Lower lobe of right lung (tissue), 2 donors: ENCODE measurements around the gene MAGI2. TPM values are rescaled to one million over a fixed set of nuclear protein-coding genes. Genes with fewer than 3 reads are reported as not detected.

ENCODE experiments used
- ATAC-seq, 2 donors: fragments of 200-7000 bp; cut with Tn5 transposase; one replicate each; pipeline ENCODE4 v1.9.1; 2020 to 2022; ENCODE audit warnings: mild to moderate bottlenecking in 2 of 2, moderate library complexity in 2 of 2
- DNase-seq: peaks from one replicate; pipeline ENCODE4 v3.0.0-alpha.2; 2020
- H3K27ac ChIP-seq: fragments of 200-600 bp; one replicate; pipeline ENCODE4 v1.8.0; 2022
- H3K27me3 ChIP-seq: fragments of 200-600 bp; one replicate; pipeline ENCODE4 v1.8.0; 2022; ENCODE audit warnings: low read depth
- H3K36me3 ChIP-seq: fragments of 200-600 bp; one replicate; pipeline ENCODE4 v1.8.0; 2022; ENCODE audit warnings: mild to moderate bottlenecking
- H3K4me1 ChIP-seq: fragments of 200-600 bp; one replicate; pipeline ENCODE4 v1.8.0; 2022
- H3K4me3 ChIP-seq: fragments of 200-600 bp; one replicate; pipeline ENCODE4 v1.8.0; 2022; ENCODE audit warnings: mild to moderate bottlenecking
- H3K9me3 ChIP-seq: fragments of 200-600 bp; one replicate; pipeline ENCODE4 v1.8.0; 2022
- intact Hi-C: fragments of 100-400 bp; cut with DNase I; formaldehyde crosslinking; loops from one replicate; pipeline ENCODE4 v1.11.0; 2022
- total RNA-seq: library from RNA; stranded (reverse); fragmentation: NEBNext Ultra II Directional; extraction: Animal tissue kit (Norgen Biotek cat#: 25700); gene quantifications from one replicate; pipeline ENCODE4 v1.2.1, GENCODE V29; 2021
- TF ChIP-seq, protein P1 (sequence below): fragments of 200-600 bp; IDR thresholded peaks from one replicate; pipeline ENCODE4 v1.8.0; 2022; ENCODE audit warnings: antibody characterized with exemption, mild to moderate bottlenecking
- donor health status: DM: no; HTN: yes; CAD: no; lungs with severe emphysema.

The MAGI2 gene
- total RNA-seq, 1 donor from 2014 or later: 15.3 TPM

DNA sequence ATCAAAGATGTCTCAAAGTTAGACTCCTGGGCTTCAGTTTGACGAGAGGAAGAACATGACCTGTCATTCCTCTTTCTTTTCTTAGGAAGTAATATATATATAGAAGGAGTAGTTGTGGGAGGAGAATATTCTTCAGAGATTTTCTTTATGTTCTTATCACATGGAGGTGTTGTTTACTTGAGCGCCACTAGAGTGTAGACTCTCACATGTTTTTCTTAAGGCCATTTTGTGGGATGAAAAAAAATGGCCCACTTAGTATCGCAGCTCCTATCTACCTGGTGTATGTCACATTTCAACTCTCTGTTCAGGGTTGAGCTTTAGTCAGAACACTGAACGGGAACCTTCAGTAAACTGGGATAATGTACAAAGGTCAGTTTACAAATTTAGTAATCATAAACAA, 1009.7 kb downstream of the MAGI2 start:
- ATAC-seq (no peak), DNase-seq (no peak)
- TF ChIP-seq, protein P1, sequence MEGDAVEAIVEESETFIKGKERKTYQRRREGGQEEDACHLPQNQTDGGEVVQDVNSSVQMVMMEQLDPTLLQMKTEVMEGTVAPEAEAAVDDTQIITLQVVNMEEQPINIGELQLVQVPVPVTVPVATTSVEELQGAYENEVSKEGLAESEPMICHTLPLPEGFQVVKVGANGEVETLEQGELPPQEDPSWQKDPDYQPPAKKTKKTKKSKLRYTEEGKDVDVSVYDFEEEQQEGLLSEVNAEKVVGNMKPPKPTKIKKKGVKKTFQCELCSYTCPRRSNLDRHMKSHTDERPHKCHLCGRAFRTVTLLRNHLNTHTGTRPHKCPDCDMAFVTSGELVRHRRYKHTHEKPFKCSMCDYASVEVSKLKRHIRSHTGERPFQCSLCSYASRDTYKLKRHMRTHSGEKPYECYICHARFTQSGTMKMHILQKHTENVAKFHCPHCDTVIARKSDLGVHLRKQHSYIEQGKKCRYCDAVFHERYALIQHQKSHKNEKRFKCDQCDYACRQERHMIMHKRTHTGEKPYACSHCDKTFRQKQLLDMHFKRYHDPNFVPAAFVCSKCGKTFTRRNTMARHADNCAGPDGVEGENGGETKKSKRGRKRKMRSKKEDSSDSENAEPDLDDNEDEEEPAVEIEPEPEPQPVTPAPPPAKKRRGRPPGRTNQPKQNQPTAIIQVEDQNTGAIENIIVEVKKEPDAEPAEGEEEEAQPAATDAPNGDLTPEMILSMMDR: no peak
- Histone ChIP-seq H3K9me3 (no peaks in the 10 kb centered on the region), H3K4me3 (no peak overlapping the region), H3K36me3 (no peaks in the 10 kb centered on the region), H3K27ac (no peak overlapping the region), H3K4me1 (no peaks in the 10 kb centered on the region), H3K27me3 (no peaks in the 10 kb centered on the region)
- intact Hi-C loops: no loop called here

DNA sequence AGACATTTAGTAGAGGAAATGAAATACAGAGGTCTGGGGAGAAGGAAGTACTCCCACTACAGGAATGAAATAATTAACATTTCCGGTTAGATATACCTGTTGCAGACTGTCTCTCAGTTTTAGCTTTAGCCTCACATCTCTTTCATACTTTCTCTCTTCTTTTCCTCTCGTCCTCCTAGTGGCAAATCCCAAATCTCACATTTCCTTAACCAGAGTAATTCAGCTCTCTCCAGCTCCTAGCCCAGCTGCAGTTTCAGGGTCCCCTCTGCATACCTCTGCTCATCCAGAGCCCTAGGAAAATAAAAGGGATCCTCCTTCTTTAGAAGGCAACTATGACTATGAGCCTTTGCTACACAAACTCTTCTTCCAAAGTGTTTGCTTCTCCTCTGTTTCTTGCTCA, 1011.7 kb downstream of the MAGI2 start:
- Histone ChIP-seq H3K4me3 (no peak overlapping the region), H3K4me1 (no peaks in the 10 kb centered on the region), H3K27me3 (no peaks in the 10 kb centered on the region), H3K27ac (no peak overlapping the region), H3K9me3 (no peaks in the 10 kb centered on the region), H3K36me3 (no peaks in the 10 kb centered on the region)
- DNase-seq: no peak
- no peak for ATAC-seq
- TF ChIP-seq, protein P1: no peak
- intact Hi-C loops: no loop called here

DNA sequence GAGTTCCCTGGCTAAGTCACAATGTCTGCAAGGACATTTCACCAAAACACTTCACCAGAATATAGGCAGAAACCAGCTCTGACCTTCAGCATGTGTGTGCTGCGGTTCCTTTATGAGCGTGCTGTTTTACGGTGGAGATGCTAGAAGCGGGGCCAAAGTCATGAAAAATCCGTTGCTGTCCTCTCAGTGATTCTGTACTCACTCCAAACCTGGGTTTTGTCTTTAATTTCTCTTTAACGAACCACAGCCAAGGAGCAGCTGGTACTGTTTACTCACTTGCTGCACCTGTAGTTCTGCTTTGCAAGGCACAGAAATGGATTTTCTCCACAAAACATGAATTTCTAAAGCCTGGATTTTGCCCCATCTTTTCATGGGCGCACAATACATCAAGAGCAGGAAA, 1015.0 kb downstream of the MAGI2 start:
- ATAC-seq (no peak), DNase-seq (no peak)
- Histone ChIP-seq H3K4me1 (no peaks in the 10 kb centered on the region), H3K4me3 (no peak overlapping the region), H3K9me3 (no peaks in the 10 kb centered on the region), H3K27ac (no peak overlapping the region), H3K27me3 (no peaks in the 10 kb centered on the region), H3K36me3 (no peaks in the 10 kb centered on the region)
- intact Hi-C loops: no loop called here
- TF ChIP-seq, protein P1: no peak

DNA sequence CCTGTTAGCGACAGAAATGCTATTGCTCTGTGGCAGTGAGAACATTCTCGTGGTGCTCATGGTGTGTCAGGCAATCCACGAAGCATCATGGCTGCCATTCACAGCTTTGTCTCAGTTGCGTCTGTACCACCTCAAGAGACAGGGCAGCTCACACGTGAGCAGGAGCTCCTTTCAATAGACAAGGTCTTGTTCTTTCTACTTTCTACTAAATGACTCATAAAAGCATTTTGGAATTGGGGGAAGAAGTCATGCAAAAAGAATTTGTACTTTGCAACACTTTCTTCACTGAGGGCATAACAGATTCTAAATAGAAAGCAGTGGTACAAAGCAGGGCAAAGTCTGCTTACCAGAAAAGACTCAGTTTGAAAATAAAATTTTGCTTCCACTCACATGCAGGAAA, 1016.3 kb downstream of the MAGI2 start:
- DNase-seq (no peak), ATAC-seq (no peak)
- intact Hi-C loops: no loop called here
- Histone ChIP-seq H3K27ac (no peak overlapping the region), H3K4me3 (no peak overlapping the region), H3K4me1 (no peaks in the 10 kb centered on the region), H3K36me3 (no peaks in the 10 kb centered on the region), H3K9me3 (no peaks in the 10 kb centered on the region), H3K27me3 (no peaks in the 10 kb centered on the region)
- TF ChIP-seq, protein P1: no peak

DNA sequence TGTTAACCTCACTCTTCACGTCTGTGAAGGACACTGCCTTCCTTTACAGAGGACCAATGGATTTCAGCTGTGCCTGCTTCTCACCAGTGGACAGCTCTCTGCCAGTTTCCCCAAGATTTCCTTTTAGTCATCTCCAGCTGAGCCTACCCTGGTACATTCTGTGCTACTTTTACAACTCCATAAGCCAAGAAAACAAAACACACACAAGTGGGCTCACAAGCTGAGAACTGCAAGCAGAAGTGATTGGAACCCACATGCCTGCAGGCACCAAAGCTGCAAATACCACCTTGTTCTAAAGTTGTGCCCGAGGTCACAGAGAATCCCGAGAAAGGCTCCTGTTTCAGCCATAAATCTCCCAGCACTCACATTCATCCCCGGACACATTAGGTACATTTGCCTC, 1018.1 kb downstream of the MAGI2 start:
- Histone ChIP-seq H3K36me3 (no peaks in the 10 kb centered on the region), H3K4me1 (no peaks in the 10 kb centered on the region), H3K4me3 (no peak overlapping the region), H3K27ac (no peak overlapping the region), H3K27me3 (no peaks in the 10 kb centered on the region), H3K9me3 (no peaks in the 10 kb centered on the region)
- no peak for DNase-seq
- intact Hi-C loops: no loop called here
- TF ChIP-seq, protein P1: no peak
- ATAC-seq: no peak

DNA sequence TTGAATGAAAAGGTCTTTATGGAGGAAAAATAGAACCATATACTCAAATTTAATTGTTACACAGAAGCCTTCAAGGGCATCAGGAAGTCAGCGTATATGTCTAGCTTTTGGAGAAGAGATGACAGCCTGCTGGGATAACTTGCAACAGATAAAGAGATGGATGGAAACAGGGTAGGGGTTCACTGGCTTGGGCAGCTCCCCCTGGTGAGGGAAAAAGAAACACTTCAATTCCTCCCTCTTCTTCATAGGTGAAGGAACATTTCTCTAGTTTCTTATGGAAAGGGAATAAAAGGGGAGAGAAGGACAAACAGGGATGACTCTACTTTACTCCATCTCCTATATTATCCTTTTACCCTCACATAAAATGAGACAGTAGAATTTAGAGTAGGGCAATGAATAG, 1019.2 kb downstream of the MAGI2 start:
- no peak for ATAC-seq
- Histone ChIP-seq H3K27ac (no peak overlapping the region), H3K4me1 (no peaks in the 10 kb centered on the region), H3K4me3 (no peak overlapping the region), H3K27me3 (no peaks in the 10 kb centered on the region), H3K36me3 (no peaks in the 10 kb centered on the region), H3K9me3 (no peaks in the 10 kb centered on the region)
- DNase-seq: no peak
- intact Hi-C loops: no loop called here
- TF ChIP-seq, protein P1: no peak
